T-helper 2 cell treated with Interferon-gamma antibody and Interleukin-4, amounts not matched to agents 100 ng/mL and 5 ng/mL, for 36 hours (primary cell): ENCODE measurements around the gene NRG3. TPM values are rescaled to one million over a fixed set of nuclear protein-coding genes. Genes with fewer than 3 reads are reported as not detected.

ENCODE experiments used
- intact Hi-C: fragments of 100-400 bp; cut with micrococcal nuclease; formaldehyde crosslinking; loops from one replicate; pipeline ENCODE4 v1.15.1; 2023
- total RNA-seq: library from RNA; stranded (reverse); gene quantifications from 2 replicates; pipeline ENCODE4 v1.2.3, GENCODE V29; 2022

Gene NRG3
- total RNA-seq, 1 donor from 2014 or later: not detected

GRCh38 chr10:82464191-82464818 lies 589.3 kb downstream of the NRG3 start:
- intact Hi-C loops: no loop called here

DNA sequence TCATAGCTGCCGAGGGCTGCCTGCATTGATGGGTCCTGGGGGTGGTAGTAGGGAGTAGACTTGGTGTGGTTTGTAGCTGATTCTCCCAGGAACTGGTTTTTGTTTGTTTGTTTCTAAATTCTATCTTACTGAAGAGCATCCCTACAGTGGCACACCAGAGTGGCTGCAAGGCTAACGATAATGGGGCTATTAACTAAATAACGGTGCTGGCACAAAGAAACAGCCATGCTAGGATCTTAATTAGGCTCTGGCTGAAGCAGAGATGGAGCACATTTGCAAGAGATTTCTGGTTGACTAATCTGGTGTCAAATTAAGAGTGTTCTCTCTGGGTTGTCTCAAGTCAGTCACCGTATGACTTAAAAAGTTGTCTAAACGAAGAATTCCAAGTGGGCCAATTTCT lies 590.0 kb downstream of the NRG3 start:
- intact Hi-C loops: no loop called here

- intact Hi-C loops: no loop called here
Observed at GRCh38 chr10:82468453-82468852, 593.5 kb downstream of the NRG3 start.

DNA sequence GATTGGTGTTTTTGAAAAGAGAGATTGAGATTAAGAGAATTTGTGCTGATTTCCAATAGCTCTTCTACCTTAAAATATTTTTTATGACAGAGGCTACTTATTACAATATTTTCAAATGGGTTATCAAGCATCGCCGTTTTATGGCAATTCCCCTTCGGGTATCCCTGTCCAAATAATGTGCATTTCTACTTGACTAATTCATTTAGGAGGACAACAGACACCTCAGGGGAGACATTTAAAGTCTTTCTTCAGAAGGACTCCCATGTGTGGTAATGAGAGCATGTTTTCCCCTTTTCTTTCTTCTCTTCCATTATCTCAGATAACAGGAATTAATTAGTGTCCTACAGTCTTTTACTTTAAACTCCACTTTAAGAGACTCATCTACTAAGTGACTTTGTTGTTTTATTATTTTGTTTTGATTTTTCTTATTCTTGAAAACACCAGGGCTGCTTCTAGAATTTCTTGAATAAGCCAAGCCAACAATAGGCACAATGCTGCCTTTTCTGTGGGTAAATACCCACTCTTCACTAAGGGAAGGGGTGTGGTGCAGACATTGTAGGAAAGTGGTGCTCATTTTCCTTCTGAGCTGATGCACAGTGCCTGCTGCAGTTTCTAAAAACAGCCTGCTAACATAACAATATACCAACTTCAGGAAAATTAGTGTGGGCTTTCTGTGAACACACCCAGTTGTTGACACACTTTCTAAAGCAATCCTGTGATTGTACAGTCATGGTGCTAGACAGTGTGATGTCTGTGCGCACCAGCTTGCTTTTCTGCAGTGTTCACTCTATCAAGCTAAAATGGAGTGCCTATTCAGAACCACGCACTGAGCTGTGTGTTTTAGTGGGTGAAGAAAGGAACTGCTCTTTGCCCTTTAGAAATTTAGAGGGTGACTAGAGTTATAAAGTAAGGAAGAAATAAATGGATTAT lies 597.7 kb downstream of the NRG3 start:
- intact Hi-C loops: no loop called here

DNA sequence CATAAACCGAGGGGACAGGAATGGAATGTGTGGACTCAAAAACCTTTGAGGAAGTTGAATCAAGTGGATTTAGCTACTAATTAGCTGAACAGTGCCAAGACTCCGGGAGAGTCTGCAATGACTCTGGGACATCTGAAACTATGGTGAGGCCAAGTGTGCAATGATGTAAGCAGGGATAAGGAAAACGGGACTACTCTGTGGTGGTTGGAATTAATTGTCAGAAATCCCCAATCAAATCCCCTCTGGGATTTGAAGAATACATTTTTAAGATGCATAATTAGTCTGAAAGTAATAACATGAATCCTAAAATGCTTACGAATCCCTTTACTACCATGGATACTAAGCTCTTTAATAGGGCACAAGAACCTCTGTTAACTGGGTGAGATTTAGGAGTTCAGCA lies 602.8 kb downstream of the NRG3 start:
- intact Hi-C loops: no loop called here

- intact Hi-C loops: no loop called here
Observed at GRCh38 chr10:82492647-82493046, 617.7 kb downstream of the NRG3 start.

- intact Hi-C loops: no loop called here
Observed at GRCh38 chr10:82496114-82496513, 621.1 kb downstream of the NRG3 start.

- intact Hi-C loops: no loop called here
Observed at GRCh38 chr10:82497439-82497838, 622.4 kb downstream of the NRG3 start.

GRCh38 chr10:82498976-82499375 lies 624.0 kb downstream of the NRG3 start:
- intact Hi-C loops: no loop called here

GRCh38 chr10:82505009-82505408 lies 630.0 kb downstream of the NRG3 start:
- intact Hi-C loops: no loop called here

- intact Hi-C loops: no loop called here
Observed at GRCh38 chr10:82506680-82507376, 631.8 kb downstream of the NRG3 start.

DNA sequence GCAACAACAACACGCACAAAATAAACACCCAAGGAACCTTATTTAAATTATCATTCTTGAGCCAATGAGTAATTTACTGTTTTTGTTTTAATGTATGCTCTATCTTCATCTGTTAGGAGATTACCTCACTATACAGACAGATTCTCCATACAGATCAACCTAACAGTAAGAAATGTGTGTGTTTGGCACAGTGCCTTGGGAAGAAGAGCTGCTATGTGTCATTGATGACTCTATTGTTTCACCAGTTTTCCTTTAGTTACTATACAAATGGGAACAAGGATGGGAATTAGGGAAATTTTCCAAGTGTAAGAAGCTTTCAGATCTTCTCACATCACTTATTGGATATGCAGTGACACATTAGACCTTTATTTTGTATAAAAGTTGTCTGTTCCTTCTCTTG lies 640.3 kb downstream of the NRG3 start:
- intact Hi-C loops: no loop called here

GRCh38 chr10:82529062-82529461 lies 654.1 kb downstream of the NRG3 start:
- intact Hi-C loops: no loop called here

- intact Hi-C loops: no loop called here
Observed at GRCh38 chr10:82535457-82535856, 660.5 kb downstream of the NRG3 start.

GRCh38 chr10:82536668-82537067 lies 661.7 kb downstream of the NRG3 start:
- intact Hi-C loops: no loop called here

DNA sequence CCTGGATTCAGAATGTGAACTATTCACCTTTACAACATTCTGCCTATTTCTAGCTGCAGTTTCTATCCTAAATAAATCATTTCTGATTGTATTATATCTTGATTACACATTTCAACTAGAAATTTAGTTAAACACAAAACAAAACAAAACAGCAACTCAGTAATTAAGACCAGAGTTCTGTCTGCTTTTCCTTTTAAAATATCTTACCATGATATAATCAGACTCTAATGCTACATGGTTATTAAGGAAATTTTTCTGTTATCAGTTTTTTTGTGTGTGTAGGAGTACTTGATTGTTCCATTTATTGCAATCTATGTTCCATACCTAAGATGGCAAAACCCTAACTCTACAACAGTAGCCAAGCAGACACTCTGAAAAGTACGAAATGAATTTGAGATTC lies 663.3 kb downstream of the NRG3 start:
- intact Hi-C loops: no loop called here

GRCh38 chr10:82543631-82544030 lies 668.6 kb downstream of the NRG3 start:
- intact Hi-C loops: no loop called here

DNA sequence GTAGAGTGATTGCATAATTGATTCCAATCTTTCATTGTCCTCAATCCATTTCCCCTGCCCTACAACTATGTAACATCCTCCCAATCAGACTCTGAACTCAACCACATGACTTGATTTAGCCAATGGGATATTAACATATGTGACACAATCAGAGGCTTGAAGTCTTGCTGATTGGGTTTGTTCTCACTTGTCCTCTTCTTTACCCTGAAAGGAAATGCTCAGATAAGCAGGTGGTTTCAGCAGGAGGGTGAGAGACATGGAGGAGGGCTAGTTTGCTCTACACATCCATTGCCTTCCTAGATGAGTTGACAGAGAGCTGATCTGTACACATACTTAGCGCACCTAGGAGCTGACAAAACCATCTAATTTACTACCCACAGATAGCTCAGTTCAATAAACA lies 669.4 kb downstream of the NRG3 start:
- intact Hi-C loops: no loop called here

- intact Hi-C loops: no loop called here
Observed at GRCh38 chr10:82551506-82551905, 676.5 kb downstream of the NRG3 start.

DNA sequence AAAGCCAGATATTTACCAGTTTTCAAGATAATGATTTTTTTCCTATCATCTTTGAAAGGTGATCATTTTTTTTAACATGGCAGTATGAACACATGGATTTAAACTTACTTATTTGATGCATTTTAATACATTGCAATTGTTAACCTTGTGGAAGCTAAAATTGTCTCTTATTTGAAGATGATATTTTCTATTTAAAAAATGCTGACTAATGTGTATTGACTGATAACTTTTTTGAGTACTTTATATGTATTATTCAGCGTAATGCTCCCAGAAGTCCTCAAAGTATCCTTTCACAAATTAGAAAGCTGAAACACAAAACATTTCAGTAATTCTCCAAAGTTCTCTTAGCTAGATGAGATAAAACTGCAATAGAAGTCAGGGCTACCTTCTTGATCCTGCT lies 677.3 kb downstream of the NRG3 start:
- intact Hi-C loops: no loop called here

DNA sequence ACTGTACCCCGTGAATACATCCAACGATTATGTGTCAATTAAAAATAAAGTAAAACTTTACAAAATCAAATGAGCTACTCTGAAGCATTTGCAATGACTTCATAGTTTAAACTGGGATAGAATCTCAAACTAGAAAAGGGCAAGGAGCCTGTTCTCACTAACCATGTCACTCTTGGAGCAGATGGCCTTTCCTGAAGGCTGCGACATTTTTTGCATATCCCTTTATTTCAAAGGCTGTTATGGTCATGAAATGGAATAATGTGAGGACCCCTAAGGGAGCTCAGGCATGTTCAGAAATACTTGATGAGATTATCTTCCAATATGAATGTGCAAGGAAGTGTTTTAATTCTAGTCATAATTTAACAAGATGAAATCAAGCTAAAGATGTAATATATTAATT lies 679.4 kb downstream of the NRG3 start:
- intact Hi-C loops: no loop called here

DNA sequence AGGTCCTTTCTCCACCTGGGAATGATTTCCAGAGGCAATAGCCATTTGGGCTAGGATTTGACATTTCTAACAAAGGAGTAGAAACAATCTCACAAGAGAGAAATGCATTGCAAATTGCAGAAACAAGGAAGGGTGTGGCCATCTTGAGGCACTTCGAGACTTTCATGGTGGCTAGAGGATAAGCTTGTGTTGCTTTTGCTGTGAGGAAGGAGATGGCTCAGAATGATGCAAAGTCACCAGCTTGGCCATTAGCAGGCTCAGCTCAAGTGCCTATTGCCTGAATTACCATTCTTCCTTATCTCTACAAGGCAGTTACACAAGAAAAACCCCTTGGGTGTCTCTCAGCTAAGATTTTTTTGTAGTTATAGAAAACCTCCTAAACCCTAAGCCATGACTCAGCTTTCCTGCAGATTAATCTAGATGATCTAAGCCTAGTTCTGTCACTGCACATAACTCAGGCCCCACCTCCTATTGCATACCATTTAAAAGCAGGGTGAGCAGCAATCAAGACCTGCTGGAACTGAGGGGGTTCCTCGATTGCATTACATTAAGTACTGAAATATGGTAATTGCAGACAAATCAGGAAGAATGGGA lies 683.1 kb downstream of the NRG3 start:
- intact Hi-C loops: no loop called here
